Coronary artery (tissue), 2 donors: ENCODE data around the gene SUPT5H.

ENCODE experiments used
- DNase-seq: peaks from one replicate; pipeline ENCODE4 v3.0.0-alpha.2; 2017; ENCODE audit warnings: low spot score
- H3K27ac ChIP-seq, 2 donors: fragments of 200-600 bp; sonication (generic); one replicate each; pipeline ENCODE4 v1.5.1; 2016 to 2019
- H3K4me3 ChIP-seq: fragments of 200-600 bp; sonication (generic); 2 replicates; pipeline ENCODE4 v1.5.1; 2016; ENCODE audit warnings: mild to moderate bottlenecking, moderate library complexity
- TF ChIP-seq, protein P1 (sequence below): fragments of 200-600 bp; sonication (generic); IDR thresholded peaks from one replicate; pipeline ENCODE4 v1.5.1; 2019; ENCODE audit warnings: antibody characterized with exemption

SUPT5H gene

GRCh38 chr19:39406656-39407409, 38.5 kb upstream of the SUPT5H start, which contains the start of gene ZFP36:
TSS of gene ZFP36 (plus strand) at chr19:39406847. CDS start at chr19:39406905, 58 bp downstream.
- TF ChIP-seq, protein P1, sequence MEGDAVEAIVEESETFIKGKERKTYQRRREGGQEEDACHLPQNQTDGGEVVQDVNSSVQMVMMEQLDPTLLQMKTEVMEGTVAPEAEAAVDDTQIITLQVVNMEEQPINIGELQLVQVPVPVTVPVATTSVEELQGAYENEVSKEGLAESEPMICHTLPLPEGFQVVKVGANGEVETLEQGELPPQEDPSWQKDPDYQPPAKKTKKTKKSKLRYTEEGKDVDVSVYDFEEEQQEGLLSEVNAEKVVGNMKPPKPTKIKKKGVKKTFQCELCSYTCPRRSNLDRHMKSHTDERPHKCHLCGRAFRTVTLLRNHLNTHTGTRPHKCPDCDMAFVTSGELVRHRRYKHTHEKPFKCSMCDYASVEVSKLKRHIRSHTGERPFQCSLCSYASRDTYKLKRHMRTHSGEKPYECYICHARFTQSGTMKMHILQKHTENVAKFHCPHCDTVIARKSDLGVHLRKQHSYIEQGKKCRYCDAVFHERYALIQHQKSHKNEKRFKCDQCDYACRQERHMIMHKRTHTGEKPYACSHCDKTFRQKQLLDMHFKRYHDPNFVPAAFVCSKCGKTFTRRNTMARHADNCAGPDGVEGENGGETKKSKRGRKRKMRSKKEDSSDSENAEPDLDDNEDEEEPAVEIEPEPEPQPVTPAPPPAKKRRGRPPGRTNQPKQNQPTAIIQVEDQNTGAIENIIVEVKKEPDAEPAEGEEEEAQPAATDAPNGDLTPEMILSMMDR = no peak
- H3K27ac ChIP-seq = peak within 1 kb of the TSS; percentile 99 to 100
- peak; percentile 98 for DNase-seq
- peak within 1 kb of the TSS; percentile 97 for H3K4me3 ChIP-seq

GRCh38 chr19:39407410-39407659, 38.0 kb upstream of the SUPT5H start:
- TF ChIP-seq, protein P1 = no peak
- DNase-seq = no peak
- peak overlapping the region; percentile 99 to 100 for H3K27ac ChIP-seq
- H3K4me3 ChIP-seq = peak overlapping the region; percentile 97

- H3K4me3 ChIP-seq = peak overlapping the region; percentile 97
- DNase-seq = peak; percentile 80
- TF ChIP-seq, protein P1 = no peak
- peak overlapping the region; percentile 99 to 100 for H3K27ac ChIP-seq
Observed at GRCh38 chr19:39407660-39408391, 37.6 kb upstream of the SUPT5H start.

- H3K4me3 ChIP-seq = peak overlapping the region; percentile 97
- no peak for DNase-seq
- TF ChIP-seq, protein P1 = no peak
- H3K27ac ChIP-seq = peak overlapping the region; percentile 99 to 100
Observed at GRCh38 chr19:39408392-39409207, 36.8 kb upstream of the SUPT5H start.

DNA sequence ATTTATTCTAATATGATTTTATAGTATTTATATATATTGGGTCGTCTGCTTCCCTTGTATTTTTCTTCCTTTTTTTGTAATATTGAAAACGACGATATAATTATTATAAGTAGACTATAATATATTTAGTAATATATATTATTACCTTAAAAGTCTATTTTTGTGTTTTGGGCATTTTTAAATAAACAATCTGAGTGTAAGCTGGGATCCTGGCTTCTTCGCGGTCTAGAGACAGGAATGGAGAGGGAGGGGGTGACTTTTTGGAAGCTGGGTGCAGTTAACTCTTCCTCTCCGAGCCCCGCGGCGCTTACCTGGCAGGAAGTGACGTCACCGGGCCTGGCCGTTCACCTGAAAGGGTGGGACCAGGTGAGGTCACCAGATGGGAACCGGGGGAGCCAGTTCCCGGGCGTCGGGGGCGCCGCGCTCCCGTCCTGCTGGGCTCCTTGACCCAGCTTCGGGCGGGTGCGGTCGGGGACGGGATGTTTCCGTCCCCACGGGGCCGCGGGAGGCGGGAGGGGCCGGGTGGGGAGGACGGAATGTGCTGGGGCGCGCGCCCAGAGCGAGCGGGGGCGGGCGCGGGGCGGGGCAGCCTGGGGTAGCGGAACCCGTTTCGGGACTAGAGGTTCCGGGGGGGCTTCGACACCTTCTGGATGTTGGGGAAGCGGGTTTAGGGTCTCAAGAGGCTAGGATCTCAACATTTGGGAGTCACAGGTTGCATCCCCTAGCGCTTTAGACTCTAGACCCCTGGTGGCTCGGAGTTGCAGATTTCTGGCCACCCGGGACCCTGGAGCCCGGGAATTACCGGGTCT, 36.0 kb upstream of the SUPT5H start:
- TF ChIP-seq, protein P1 = no peak
- Histone ChIP-seq H3K27ac (peak overlapping the region; percentile 99 to 100), H3K4me3 (peak overlapping the region; percentile 97)
- peak; percentile 96 for DNase-seq

GRCh38 chr19:39410017-39410830, 35.2 kb upstream of the SUPT5H start:
- TF ChIP-seq, protein P1 = no peak
- Histone ChIP-seq H3K27ac (peak overlapping the region; percentile 99 to 100), H3K4me3 (peak overlapping the region; percentile 97)
- peak; percentile 94 for DNase-seq
